Posterior vena cava (tissue), 2 donors: ENCODE results near the gene GPNMB. TPM values are rescaled to one million over a fixed set of nuclear protein-coding genes. Genes with fewer than 3 reads are reported as not detected.
"Not testable (repeated sequence)": the region's sequence is repeated elsewhere in the genome, so short reads cannot be mapped to it uniquely, and the experiment has no call there.

ENCODE experiments used
- DNase-seq: peaks from one replicate; pipeline ENCODE4 v3.0.0-alpha.2; 2020; ENCODE audit warnings: low spot score
- intact Hi-C, 2 donors: fragments of 100-400 bp; cut with DNase I; formaldehyde crosslinking; loops; one replicate each; pipeline versions ENCODE4 v1.14.1 to v1.14.2; 2022 to 2023
- long read RNA-seq, 2 donors: library from polyadenylated mRNA; unstranded; transcript quantifications; one replicate each; pipeline ENCODE4 v2.0.0, GENCODE V29; 2020 to 2021
- total RNA-seq, 2 donors: library from RNA; stranded (reverse); fragmentation: NEBNext Ultra II Directional; extraction: Animal tissue kit (Norgen Biotek cat#: 25700); gene quantifications; one replicate each; pipeline ENCODE4 v1.2.1, GENCODE V29; 2021
- donor health status: DM: yes; HTN: yes; CAD: no.
- donor health status: DM: yes; HTN: yes; CAD: no.

The GPNMB gene
- total RNA-seq, result 100 to 1,000 TPM; 190 to 297 TPM
- long read RNA-seq, donor 1, transcript GPNMB-202 (11 exons, 2,763 nt), result minor isoform, 15 of 113 reads
- long read RNA-seq, donor 1, transcript GPNMB-201 (11 exons, 2,862 nt), result major isoform, 60 of 113 reads
- long read RNA-seq, donor 1, partial matches to known transcripts, result 20 of 113 reads
- long read RNA-seq, donor 1, other reads (novel, unspliced or antisense), result 12 of 113 reads
- long read RNA-seq, donor 2, transcript GPNMB-202 (11 exons, 2,763 nt), result minor isoform, 28 of 232 reads
- long read RNA-seq, donor 2, transcript GPNMB-203 (4 exons, 1,673 nt), result minor isoform, 39 of 232 reads
- long read RNA-seq, donor 2, transcript GPNMB-201 (11 exons, 2,862 nt), result major isoform, 103 of 232 reads
- long read RNA-seq, donor 2, partial matches to known transcripts, result 47 of 232 reads
- long read RNA-seq, donor 2, other reads (novel, unspliced or antisense), result 10 of 232 reads

- no peak for DNase-seq
- intact Hi-C loops, result no loop called here
Observed at GRCh38 chr7:23246555-23246954, at the start of gene GPNMB. GPNMB (plus strand) TSS chr7:23246775; CDS start chr7:23246858, 83 bp downstream.

GRCh38 chr7:23197745-23198144, 48.8 kb upstream of the GPNMB start:
- intact Hi-C loops, DNase-seq: not testable (repeated sequence)

DNA sequence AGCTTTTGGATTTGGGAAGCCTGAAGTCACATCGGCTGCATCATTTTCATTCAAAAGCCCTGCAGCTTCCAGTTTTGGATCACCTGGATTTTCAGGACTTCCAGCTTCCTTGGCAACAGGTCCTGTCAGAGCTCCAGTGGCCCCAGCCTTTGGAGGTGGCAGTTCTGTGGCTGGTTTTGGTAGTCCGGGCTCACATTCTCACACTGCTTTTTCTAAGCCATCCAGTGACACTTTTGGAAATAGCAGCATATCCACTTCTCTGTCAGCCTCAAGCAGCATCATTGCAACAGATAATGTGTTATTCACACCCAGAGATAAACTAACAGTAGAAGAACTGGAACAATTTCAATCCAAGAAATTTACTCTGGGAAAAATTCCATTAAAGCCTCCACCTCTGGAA, 46.2 kb upstream of the GPNMB start:
- no peak for DNase-seq
- intact Hi-C loops, result no loop called here

- no peak for DNase-seq
- intact Hi-C loops, result no loop called here
Observed at GRCh38 chr7:23204241-23204640, 42.3 kb upstream of the GPNMB start.

GRCh38 chr7:23205577-23205908, 41.0 kb upstream of the GPNMB start:
- intact Hi-C loops, result no loop called here
- no peak for DNase-seq

- DNase-seq, result peak; percentile 84
- intact Hi-C loops, result no loop called here
Observed at GRCh38 chr7:23205909-23206767, 40.4 kb upstream of the GPNMB start.

GRCh38 chr7:23207021-23207420, 39.6 kb upstream of the GPNMB start:
- intact Hi-C loops, result no loop called here
- DNase-seq, result no peak

DNA sequence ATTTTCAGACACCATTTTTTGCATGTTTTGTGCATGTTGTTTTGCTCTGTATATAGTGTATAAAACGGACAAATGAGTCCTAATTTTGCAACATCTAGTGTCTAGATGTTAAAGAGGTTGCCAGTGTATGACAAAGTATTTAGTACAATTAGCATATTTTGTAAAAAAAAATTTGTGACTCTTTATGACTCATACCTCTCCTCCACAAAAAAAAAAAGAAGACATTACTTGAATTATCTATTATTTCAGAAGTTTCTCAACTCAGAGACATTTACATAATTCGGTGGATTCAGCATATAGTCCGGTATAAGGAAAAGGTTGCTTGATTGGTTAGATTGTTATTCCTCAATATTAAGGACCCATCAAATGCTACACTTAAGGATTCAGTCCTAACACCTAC, 38.7 kb upstream of the GPNMB start:
- no peak for DNase-seq

GRCh38 chr7:23208316-23208715, 38.3 kb upstream of the GPNMB start:
- no peak for DNase-seq
- intact Hi-C loops, result no loop called here

More for the DNA sequence above, 38.7 kb upstream of the GPNMB start:
- intact Hi-C loops, result no loop called here

GRCh38 chr7:23210506-23210905, 36.1 kb upstream of the GPNMB start:
- intact Hi-C loops, result no loop called here
- no peak for DNase-seq

GRCh38 chr7:23211589-23211988, 35.0 kb upstream of the GPNMB start:
- intact Hi-C loops, result no loop called here
- DNase-seq, result no peak

DNA sequence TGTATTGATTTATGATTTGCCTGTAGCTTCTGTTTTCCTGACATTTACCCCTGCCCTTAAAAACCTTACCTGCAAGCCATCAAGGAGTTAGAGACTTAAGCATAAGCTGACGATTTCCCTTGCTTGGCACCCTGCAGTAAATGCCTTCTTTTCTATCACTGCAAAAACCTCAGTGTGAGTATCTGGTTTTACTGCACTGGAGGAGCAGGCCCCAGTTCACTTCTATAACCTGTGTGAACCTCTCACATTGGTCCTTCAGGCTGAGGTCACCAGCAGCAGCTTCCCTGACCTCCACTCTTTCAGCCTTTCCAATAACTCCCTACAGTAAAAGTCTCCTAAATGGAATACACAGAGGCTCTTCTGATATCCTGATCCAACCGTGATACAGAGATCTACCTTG, 34.2 kb upstream of the GPNMB start:
- intact Hi-C loops, result no loop called here
- no peak for DNase-seq

DNA sequence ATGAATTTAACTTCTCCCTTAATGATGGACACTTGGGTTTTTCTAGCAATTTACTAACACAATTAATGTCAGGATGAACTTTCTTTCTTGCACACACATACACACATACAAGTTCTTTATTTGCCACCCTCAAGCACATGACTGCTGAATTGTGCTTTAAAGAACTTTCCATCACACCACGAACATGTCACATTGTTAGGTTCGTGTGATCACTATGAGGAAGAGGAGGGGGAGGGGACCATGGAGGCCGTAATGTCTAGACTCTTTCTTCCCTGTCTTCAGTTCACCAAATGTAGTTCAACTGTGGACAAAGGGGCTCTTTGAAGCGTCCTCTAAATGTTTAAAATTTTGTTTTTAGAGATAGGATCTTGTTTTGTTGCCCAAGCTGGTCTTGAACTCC, 33.7 kb upstream of the GPNMB start:
- no peak for DNase-seq
- intact Hi-C loops, result no loop called here

- intact Hi-C loops, result no loop called here
- DNase-seq, result no peak
Observed at GRCh38 chr7:23213755-23214154, 32.8 kb upstream of the GPNMB start.

DNA sequence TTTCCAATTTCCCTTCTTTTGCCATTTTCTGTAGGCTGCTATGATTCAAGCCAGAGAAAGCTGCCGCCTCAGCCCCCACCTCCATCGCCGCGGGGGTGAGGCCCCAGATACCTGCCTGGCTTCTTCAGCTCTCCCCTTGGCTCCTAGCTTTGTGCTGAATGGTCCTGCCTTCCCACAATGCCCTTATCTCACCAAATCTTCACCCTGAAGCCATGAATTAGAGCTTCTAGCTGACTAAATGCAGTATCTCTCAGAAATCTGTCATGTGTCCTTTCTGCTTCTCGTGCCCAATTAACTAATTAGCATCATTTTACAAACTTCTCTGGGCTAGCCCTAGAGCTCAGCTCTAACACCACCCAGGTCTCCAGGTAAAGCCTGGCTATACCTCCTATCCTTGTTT, 32.2 kb upstream of the GPNMB start:
- DNase-seq, result no peak
- intact Hi-C loops, result no loop called here

- no peak for DNase-seq
- intact Hi-C loops, result no loop called here
Observed at GRCh38 chr7:23214938-23215337, 31.6 kb upstream of the GPNMB start.

- no peak for DNase-seq
Observed at GRCh38 chr7:23216021-23216420, 30.6 kb upstream of the GPNMB start.

GRCh38 chr7:23218196-23218595, 28.4 kb upstream of the GPNMB start:
- DNase-seq, result no peak
- intact Hi-C loops, result no loop called here

More at GRCh38 chr7:23216021-23216420, 30.6 kb upstream of the GPNMB start:
- intact Hi-C loops, result no loop called here

DNA sequence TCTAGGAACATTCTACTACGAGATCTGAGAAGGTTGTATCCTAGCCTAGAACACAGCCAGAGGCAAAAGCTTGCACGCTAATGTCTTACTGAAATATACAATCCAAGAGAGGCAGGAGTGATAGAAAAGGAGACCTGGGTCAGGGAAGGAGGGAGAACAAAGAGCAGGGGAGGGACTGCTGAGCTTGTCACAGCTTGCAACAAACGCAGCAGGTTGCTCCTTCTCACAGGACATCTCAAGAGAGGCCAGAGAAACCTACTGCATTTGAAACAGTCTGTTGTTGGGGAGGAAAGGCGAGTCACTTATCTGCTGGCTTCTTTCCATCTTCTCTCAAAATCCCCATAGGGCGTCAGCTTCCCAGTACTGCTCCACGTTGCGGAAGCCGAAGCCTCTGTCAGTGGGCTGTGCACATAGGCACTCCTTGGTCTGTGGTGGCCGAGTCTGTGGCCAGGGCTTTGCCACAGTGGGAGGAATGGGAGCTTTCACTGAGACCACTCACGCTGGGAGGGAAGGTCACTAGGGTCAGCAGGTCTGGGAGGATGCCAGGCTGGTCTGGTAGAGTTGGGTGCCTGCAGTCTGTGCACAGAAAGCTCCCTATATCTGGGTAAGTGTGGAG, 25.8 kb upstream of the GPNMB start:
- intact Hi-C loops, result no loop called here
- DNase-seq, result no peak

- intact Hi-C loops, result no loop called here
- DNase-seq, result no peak
Observed at GRCh38 chr7:23222439-23223030, 24.0 kb upstream of the GPNMB start.
